ACC112 (cell line): ENCODE data around the gene TCF7L2.

ENCODE experiments used
- H2AFZ ChIP-seq: fragments of 200-600 bp; sonication (generic); one replicate; pipeline ENCODE4 v1.6.0; 2017; ENCODE audit warnings: antibody characterized with exemption, low read length; ENCODE audit not compliant: unreplicated experiment
- H3K27ac ChIP-seq: fragments of 200-600 bp; sonication (generic); 2 replicates; pipeline ENCODE4 v1.5.1; 2014; ENCODE audit warnings: low read depth, mild to moderate bottlenecking, antibody characterized with exemption, low read length, moderate library complexity
- H3K27me3 ChIP-seq: fragments of 200-600 bp; sonication (generic); 2 replicates; pipeline ENCODE4 v1.6.1; 2014; ENCODE audit warnings: mild to moderate bottlenecking, antibody characterized with exemption, low read length, moderate library complexity, mixed read lengths; ENCODE audit not compliant: insufficient read depth
- H3K36me3 ChIP-seq: fragments of 200-600 bp; sonication (generic); 2 replicates; pipeline ENCODE4 v1.6.1; 2016; ENCODE audit warnings: mild to moderate bottlenecking, antibody characterized with exemption, low read length, moderate library complexity, mixed read lengths; ENCODE audit not compliant: insufficient read depth
- H3K4me1 ChIP-seq: fragments of 200-600 bp; sonication (generic); one replicate; pipeline ENCODE4 v1.6.1; 2016; ENCODE audit warnings: low read length, mixed read lengths; ENCODE audit not compliant: insufficient read depth, unreplicated experiment, control insufficient read depth
- H3K4me3 ChIP-seq: fragments of 200-600 bp; sonication (generic); 2 replicates; pipeline ENCODE4 v1.5.1; 2014; ENCODE audit warnings: mild to moderate bottlenecking, low read depth, low read length
- H3K79me2 ChIP-seq: fragments of 200-600 bp; sonication (generic); one replicate; pipeline ENCODE4 v1.6.0; 2016; ENCODE audit warnings: low read length; ENCODE audit not compliant: control insufficient read depth, unreplicated experiment, insufficient read depth

The TCF7L2 gene

DNA sequence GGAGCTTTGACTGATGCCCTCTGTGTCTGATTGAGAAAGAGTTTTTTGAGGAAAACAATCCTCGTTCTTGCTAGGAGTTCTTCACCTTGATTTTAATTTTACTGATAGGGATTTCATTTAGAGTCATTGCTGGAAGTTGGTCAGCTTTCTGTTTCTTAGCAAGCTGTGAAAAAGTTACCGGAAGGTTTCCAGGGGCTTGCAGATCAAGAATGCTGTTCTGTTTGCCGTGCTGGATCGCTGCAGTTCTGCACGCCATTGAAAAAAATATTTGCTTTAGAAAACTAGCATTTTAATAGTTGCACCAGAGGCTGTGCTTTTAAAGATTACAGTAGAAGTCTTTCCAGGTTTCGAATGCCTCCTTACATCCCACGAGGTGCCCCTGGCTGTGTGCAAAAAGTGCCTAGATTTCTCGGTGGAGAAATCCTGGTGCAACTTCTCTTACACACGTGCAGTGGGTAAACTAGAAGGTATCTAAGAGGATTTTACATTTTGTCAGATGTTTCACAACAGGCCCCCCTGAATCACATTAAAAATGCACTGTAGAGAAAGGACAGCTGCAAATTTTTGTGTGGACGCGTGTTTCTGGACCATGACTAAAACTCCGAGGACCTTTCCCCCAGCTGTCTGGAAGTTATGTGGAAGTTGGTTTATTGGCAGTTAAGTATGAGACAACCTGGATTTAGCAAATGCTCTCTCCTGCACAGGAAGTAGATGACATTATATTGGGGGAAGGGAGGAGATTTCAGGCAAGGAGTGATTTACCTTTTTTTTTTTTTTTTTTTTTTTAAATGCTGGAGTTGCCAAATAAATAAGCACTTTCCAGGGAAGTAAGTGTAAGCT lies 5.8 kb downstream of the TCF7L2 start:
- Histone ChIP-seq H3K4me1 (peaks cover 55% of the 10 kb centered on the region), H3K4me3 (peak overlapping the region; percentile 84), H3K79me2 (peaks cover 95% of the 10 kb centered on the region), H2AFZ (no peak overlapping the region), H3K36me3 (no peaks in the 10 kb centered on the region), H3K27ac (peak overlapping the region; percentile 78), H3K27me3 (no peaks in the 10 kb centered on the region)

DNA sequence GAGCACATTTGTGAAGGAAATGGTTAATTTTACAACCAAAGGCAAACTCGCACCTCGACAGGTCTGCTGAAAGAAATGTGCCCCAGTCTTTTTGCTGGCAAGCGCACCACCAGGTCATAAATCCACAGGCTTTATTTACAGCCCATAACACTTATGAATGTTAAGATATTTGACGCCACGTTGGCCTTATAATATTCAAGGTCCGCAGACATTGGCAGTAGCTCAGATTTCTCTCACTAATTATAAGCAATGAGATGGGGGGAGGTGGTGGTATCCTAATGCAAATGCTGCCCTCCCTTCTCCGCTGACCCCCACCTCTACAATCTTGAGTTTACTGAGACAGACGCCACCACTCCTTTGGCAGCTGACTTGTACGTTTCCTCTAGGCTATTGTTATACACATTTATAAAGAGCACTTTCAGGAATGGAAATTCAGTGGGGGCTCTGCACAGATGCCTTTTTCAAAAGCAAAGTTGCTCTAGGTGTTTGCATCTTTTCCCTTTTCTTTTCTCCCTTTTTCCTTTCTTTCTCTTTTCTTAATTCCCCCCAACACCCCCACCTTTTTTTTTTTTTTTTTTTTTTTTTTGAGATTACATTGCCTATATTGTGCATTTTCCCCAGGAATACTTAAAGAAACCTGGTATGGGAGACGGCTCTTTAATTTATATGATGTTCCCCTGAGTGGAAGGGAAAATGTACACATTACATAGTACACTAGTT lies 6.7 kb downstream of the TCF7L2 start:
- Histone ChIP-seq H3K27ac (peak overlapping the region; percentile 80), H3K4me3 (peak overlapping the region; percentile 84), H3K36me3 (no peaks in the 10 kb centered on the region), H3K4me1 (peaks cover 55% of the 10 kb centered on the region), H3K79me2 (peaks cover 96% of the 10 kb centered on the region), H3K27me3 (no peaks in the 10 kb centered on the region), H2AFZ (no peak overlapping the region)

DNA sequence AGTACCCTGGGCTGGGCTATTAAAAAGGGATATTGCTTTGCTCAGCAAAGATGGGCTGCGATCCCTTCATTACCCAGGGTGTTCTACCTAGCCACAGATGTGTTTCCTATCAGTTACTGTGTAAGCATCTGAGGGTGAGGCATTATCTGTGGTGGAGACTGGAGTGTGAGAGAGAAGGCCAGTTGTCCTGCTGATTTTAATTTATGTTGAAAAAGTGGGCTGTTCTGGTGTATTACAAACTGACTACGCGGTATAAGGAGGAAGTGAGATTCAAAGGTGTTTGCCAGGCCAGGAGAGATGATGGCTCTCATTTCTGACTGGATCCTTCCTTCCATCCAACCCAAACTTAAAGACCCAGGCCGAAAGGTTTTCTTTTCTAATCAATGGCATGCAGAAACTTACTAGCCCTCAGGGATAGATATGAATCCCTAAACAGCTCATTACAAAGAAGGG lies 7.6 kb downstream of the TCF7L2 start:
- Histone ChIP-seq H3K4me3 (peak overlapping the region; percentile 70), H3K27me3 (no peaks in the 10 kb centered on the region)

DNA sequence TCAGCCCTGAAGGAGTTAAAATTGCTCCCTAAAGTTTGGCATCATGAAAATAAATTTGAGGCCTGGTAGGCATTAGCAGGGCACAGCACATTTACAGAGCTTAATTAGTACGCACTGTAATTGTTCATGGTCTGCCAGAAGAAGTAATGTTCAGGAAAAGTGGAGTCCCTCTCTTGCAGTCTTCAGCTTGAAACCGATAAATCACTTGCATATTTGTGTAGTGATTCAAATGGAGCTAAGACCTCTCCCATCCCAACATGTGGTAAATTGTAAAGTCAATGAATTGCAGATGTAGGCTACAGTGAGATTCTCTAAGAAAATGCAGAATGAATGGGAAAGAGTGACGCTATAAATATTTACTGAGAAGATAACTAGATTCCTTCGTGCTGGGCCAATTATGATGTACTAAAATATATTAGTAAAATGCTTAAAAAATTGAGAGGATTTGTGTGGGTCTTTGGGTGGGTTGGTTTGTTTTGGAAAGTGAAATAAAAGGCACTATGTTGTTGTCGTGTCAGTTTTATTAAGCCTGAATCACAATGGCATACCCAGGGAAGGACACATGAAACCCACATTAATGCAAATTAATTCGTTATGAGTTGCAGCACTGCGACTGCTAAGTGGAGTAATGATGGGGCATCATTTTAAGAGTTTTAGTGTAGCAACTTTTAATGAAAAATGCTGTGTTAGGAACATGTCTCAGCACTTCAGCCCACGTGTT lies 8.4 kb downstream of the TCF7L2 start:
- H3K36me3 ChIP-seq = no peaks in the 10 kb centered on the region
- H2AFZ ChIP-seq = no peak overlapping the region
- H3K27me3 ChIP-seq = no peaks in the 10 kb centered on the region
- peaks cover 90% of the 10 kb centered on the region for H3K79me2 ChIP-seq
- peaks cover 60% of the 10 kb centered on the region for H3K4me1 ChIP-seq
- peak overlapping the region; percentile 80 for H3K27ac ChIP-seq
- peak overlapping the region; percentile 70 for H3K4me3 ChIP-seq

More for the DNA sequence above, 7.6 kb downstream of the TCF7L2 start:
- no peak overlapping the region for H2AFZ ChIP-seq
- no peaks in the 10 kb centered on the region for H3K36me3 ChIP-seq
- H3K4me1 ChIP-seq = peaks cover 55% of the 10 kb centered on the region
- H3K79me2 ChIP-seq = peaks cover 93% of the 10 kb centered on the region
- peak overlapping the region; percentile 80 for H3K27ac ChIP-seq

DNA sequence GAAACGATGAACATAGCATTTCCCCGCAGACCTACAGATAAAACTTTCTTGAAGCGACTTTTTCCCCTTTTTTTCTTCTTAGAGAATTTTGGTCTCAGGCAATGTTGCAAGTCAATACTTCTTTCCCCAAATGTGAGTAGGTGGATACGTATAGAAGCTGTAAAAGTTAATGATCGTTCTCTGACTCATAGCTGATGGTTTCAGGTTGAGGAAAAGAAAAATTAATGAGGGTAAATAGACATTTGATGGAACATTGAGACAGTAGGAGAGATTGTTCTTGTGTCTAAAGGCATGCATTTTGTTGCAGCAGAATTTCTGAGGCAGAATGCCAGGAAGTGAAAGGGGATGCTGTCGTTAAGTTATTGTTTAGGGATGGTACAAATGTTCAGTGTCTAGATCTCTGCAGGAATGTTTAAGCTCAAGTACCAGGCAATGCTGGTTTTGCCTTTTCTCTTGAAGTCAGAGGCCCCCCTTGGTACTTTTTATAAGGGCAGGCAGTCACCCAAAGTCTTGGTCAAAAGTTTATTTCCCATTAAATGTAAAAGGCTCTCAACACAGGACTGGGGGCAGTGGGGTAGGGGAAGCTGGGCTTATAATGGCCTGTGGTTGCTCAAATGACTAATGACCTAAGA lies 9.3 kb downstream of the TCF7L2 start:
- peaks cover 90% of the 10 kb centered on the region for H3K79me2 ChIP-seq
- H3K4me3 ChIP-seq = peak overlapping the region; percentile 70
- H3K4me1 ChIP-seq = peaks cover 63% of the 10 kb centered on the region
- no peaks in the 10 kb centered on the region for H3K27me3 ChIP-seq
- peak overlapping the region; percentile 80 for H3K27ac ChIP-seq
- no peak overlapping the region for H2AFZ ChIP-seq
- H3K36me3 ChIP-seq = no peaks in the 10 kb centered on the region

DNA sequence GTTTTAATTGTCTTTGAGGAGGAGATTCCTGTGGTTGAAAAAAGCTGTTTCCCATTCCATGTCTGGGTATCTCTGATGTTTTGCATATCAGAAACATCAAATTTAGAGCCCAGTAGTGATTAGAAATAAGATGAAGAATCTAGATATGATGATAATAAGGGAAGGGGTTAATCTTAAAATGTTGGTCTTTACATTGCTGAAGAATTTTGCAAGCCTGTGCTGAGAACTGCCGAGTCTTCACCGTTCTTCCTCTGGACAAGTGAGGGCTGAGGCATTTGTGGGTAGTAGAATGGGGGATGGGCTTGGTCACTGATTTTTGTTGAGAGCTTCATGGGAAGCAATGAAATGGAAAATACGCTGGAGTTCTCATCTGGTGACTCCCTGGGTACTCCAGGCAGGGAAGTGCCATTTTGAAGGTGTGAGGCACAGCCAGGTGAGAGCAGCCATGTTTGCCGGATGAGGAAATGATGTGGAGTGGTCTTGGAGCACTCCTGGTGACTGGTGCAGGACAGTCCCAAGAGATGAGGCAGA lies 10.2 kb downstream of the TCF7L2 start:
- H3K4me3 ChIP-seq = no peak overlapping the region
- peaks cover 89% of the 10 kb centered on the region for H3K79me2 ChIP-seq

DNA sequence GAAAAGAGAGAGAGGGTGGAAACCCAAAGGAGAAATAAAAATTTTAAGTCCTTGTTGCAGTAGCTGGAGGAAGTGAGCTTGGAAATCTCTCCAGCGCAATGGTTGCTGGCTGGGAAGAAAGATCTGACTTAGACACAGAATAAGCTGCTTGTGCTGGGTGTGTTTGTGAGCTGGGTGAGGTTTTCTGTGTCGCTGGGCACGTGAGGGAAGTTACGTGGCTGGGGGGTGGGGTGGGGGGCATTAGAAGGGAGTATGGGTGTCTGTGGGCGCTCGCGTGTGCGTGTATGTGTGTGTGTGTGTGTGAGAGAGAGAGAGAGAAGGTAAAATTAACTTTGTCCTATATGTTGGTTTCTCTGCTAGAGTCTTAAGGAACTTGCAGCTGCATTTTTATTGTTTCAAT lies 11.6 kb downstream of the TCF7L2 start:
- Histone ChIP-seq H3K36me3 (peaks cover 11% of the 10 kb centered on the region; the same call in 1 of the 2 replicates), H2AFZ (no peak overlapping the region), H3K4me3 (no peak overlapping the region), H3K79me2 (peaks cover 89% of the 10 kb centered on the region), H3K4me1 (peaks cover 70% of the 10 kb centered on the region), H3K27me3 (no peaks in the 10 kb centered on the region), H3K27ac (no peak overlapping the region)

More for the DNA sequence above, 10.2 kb downstream of the TCF7L2 start:
- Histone ChIP-seq H3K4me1 (peaks cover 65% of the 10 kb centered on the region), H3K27ac (peak overlapping the region; percentile 80), H2AFZ (no peak overlapping the region), H3K27me3 (no peaks in the 10 kb centered on the region), H3K36me3 (peaks cover 5% of the 10 kb centered on the region; the same call in 1 of the 2 replicates)

DNA sequence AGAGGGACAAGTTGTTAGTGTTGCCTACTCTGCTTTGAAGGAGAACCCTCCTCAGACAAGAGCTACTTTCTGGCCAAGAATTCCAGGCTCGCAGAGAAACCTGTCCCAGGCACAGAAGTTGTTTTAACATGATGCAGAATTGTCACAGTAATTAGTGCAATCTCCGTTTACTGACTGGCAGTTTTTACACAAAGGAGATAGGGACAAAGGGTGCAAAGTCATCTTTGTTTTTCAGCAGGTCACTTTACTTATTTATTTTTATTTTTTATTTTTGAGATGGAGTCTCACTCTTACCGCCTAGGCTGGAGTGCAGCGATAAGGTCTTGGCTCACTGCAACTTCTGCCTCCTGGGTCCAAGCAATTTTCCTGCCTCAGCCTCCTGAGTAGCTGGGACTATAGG lies 12.3 kb downstream of the TCF7L2 start:
- Histone ChIP-seq H3K4me3 (no peak overlapping the region), H3K27ac (no peak overlapping the region), H3K4me1 (peaks cover 68% of the 10 kb centered on the region), H2AFZ (no peak overlapping the region), H3K79me2 (peaks cover 89% of the 10 kb centered on the region), H3K27me3 (no peaks in the 10 kb centered on the region), H3K36me3 (peaks cover 16% of the 10 kb centered on the region; the same call in 1 of the 2 replicates)

DNA sequence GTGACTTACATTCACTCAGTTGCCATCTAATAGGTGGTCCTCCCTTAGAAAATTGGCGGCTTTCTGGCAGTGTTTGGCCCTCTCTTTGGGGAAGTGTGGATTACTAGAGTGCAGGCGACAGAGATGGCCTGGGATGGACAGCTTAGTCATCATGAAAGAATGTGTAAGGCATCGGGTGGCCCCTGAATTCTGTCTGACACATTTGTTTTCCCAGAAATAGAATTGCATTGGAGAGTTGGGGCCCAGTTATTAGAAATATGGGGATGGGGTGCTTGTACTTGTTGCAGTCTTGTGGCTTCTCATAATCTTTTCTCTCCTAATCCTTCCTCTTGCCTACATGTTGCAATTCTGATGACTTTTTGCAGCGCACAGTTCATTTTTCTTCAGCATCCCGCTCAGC lies 13.8 kb downstream of the TCF7L2 start:
- H3K4me3 ChIP-seq = peak overlapping the region; percentile 34
- H3K36me3 ChIP-seq = peaks cover 16% of the 10 kb centered on the region; the same call in 1 of the 2 replicates
- no peaks in the 10 kb centered on the region for H3K27me3 ChIP-seq
- H3K4me1 ChIP-seq = peaks cover 55% of the 10 kb centered on the region
- peaks cover 80% of the 10 kb centered on the region for H3K79me2 ChIP-seq
- H3K27ac ChIP-seq = peak overlapping the region; percentile 68
- H2AFZ ChIP-seq = no peak overlapping the region

DNA sequence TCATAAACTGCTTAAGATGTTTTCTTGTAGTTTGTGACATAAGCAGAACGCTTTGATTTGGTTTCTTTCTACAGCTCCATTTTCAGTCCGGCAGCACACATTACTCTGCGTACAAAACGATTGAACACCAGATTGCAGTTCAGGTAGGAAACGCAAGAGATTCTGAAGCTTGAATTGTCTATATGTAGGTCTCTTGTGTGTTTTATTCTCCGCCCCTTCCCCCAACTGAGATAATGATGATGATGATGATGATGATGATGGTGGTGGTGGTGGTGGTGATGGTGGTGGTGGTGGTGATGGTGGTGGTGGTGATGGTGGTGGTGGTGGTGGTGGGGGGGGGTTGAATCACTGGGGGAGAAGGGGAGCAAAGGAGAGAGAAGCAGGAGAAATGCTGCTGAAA lies 14.4 kb downstream of the TCF7L2 start:
- peaks cover 48% of the 10 kb centered on the region for H3K4me1 ChIP-seq
- H3K79me2 ChIP-seq = peaks cover 80% of the 10 kb centered on the region
- peaks cover 20% of the 10 kb centered on the region for H3K36me3 ChIP-seq
- peak overlapping the region; percentile 68 for H3K27ac ChIP-seq
- H3K27me3 ChIP-seq = no peaks in the 10 kb centered on the region
- H2AFZ ChIP-seq = no peak overlapping the region
- H3K4me3 ChIP-seq = peak overlapping the region; percentile 34; the same call in 1 of the 2 replicates
